D341Med (cell line): ENCODE results near the gene NRG3.

Experiments used
- DNase-seq: peaks from one replicate; pipeline ENCODE4 v3.0.0; 2012; ENCODE audit warnings: low spot score

NRG3 gene

GRCh38 chr10:82221056-82221455 lies 346.1 kb downstream of the NRG3 start:
- no peak for DNase-seq

DNA sequence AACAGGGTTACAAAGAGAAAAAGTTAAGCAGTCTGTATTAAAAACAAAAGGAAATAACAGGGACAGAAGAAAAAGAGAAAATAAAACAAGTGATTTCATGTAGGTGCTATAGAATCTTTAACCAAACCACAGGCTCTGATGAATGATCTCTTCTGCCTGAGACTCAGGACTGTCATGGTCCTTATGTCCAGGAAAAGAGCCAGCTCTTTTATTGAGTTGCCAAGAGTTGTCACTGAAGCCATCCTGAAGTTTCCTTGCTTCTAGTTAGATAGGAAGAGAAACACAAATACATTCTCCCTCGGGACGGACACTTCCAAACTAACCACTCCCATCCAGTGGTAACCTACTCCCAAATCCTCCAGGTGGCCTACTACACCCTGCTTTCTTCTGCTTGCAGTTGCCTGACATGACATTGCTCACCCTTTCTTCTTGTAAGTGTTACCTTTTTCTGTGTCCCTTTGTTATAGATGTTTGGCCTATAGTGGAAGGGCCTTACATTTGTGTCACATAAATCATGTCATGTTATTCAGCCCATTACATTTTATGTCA lies 346.7 kb downstream of the NRG3 start:
- DNase-seq: no peak

- no peak for DNase-seq
These were observed 353.7 kb downstream of the NRG3 start for GRCh38 chr10:82228701-82229100.

- no peak for DNase-seq
These were observed 359.2 kb downstream of the NRG3 start for GRCh38 chr10:82234173-82234572.

- DNase-seq: no peak
These were observed 361.2 kb downstream of the NRG3 start for GRCh38 chr10:82236084-82236731.

DNA sequence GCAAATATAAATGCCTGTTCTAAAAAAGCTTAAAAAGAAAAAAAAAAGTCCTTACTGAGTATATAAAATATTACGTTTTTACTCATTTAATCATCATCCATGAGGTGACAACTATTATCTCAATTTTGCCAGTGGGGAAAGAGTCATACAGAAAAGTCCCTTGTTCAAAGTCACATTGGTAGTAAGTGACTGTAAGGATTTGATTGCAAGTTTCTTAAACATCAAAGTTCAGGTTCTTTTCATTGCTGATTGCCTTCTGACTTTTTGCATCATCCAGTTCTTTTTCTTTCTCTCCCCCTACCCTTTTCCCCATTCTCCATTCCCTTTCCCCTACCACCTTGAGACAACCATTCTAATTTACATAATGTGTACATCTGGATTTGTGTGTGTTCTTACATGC lies 363.3 kb downstream of the NRG3 start:
- DNase-seq: no peak

DNA sequence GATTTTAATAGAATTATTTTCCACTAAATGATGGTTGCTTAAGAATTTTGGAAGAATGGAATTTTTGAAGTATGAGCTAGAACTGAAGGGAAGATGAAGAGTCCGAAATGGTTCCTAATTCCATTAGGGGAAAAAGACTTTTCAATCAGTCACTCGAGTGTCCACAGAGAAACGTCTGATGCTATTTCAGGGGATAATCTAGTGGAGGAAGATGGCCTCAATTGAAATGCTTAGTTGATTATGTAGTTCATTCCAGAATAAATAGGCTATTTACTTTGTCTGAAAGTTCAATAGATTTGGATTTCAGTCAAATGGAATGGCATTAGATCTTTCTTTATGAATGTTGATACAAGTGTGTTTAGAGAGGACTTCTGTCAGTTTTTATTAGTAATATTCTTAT lies 365.4 kb downstream of the NRG3 start:
- no peak for DNase-seq

DNA sequence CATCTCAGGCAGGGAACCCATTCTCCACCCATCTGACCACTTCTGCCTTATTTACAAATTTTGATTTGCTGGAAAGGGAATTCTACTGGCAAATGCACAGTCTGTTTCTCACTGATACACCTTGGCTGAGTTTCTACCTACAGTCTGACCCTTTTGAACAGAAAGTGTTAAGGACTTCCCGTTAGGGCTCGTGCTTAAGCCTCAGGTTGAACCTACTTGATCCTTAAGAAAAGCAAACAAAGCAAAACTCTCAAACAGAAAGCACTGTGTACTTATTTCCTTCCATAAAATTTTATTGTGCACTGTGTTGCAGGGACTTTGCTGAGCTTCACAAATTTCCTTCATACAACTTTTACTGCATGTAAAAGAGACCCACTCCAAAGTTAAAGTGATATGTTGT lies 367.8 kb downstream of the NRG3 start:
- no peak for DNase-seq

GRCh38 chr10:82245157-82245556 lies 370.2 kb downstream of the NRG3 start:
- DNase-seq: no peak

GRCh38 chr10:82245906-82246560 lies 371.0 kb downstream of the NRG3 start:
- DNase-seq: no peak

GRCh38 chr10:82249141-82249540 lies 374.1 kb downstream of the NRG3 start:
- no peak for DNase-seq

GRCh38 chr10:82251222-82251906 lies 376.4 kb downstream of the NRG3 start:
- no peak for DNase-seq

DNA sequence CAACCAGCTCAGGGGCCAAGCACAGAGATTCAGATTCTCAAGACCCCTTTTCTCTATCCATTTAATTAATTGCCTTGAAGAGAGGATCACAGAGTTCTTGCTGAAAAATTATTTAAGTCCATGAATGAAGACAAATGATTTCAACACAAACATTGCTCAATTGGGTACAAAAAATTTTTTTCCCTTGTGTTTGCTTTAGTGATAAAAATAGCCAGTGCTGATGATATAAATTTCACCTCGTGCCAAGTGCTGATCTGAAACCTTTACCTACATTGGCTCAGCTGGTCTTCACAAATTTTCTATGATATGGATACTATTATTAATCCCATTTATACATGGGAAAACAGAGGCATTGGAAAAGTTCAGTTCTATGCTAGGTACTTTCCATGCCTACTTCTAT lies 377.1 kb downstream of the NRG3 start:
- no peak for DNase-seq

DNA sequence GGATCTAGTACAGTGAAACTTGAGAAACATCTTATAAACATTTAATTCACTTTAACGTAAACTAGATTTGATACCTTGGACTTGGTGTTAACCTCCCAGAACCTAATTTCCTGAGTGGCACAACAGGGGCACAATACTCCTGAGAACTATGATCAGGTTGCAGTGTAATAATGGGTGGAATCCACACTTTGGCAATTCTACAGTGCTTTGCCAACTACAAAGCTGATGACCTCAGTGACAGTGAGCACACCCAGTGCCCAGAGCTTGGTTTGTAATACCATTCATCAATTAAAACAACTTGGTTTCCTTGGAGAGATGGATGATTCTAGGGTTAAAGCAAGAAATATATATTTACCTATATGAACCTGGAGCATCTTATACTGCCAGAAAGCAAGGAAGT lies 379.2 kb downstream of the NRG3 start:
- DNase-seq: no peak

- DNase-seq: no peak
These were observed 381.3 kb downstream of the NRG3 start for GRCh38 chr10:82256275-82256674.

DNA sequence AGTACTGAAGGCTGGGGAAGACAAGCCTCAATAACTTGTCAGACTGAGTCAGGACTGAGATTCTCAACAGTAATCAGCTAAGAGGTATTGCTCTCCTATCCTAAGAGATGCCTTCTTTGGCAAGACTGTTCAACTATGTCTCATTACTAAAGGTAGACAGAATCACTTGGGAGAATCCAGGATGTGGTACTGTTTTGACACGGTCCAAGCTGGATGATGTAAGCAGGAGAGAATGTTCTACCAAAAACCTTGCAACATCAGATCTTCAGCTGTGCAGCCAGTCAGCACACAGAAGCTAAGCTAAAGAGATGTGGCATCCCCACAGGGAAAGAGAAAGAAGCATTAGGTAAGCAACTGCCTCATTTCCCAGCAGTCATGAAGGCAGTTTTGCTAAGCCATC lies 391.4 kb downstream of the NRG3 start:
- no peak for DNase-seq

GRCh38 chr10:82267014-82267413 lies 392.0 kb downstream of the NRG3 start:
- no peak for DNase-seq

GRCh38 chr10:82267465-82267864 lies 392.5 kb downstream of the NRG3 start:
- no peak for DNase-seq

- DNase-seq: no peak
These were observed 393.0 kb downstream of the NRG3 start for GRCh38 chr10:82267960-82268359.

DNA sequence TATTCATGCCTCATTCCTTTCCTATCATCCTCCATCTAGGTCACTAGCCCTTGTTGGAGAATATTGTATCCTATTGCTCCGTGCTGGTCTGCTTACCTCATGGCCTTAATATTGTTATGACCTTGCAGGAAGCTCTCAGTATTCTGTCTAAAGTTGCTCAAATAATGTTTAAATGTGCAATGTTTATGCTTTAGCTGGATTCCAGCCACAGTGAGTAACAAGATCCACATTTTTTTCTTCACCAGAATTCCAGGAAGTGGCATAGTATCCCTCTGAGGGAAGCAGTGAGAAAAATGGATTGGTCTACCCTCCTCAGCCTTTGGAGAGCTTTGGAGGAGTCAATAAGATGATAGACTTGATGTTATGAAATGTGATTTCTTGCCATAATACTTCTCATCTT lies 402.6 kb downstream of the NRG3 start:
- no peak for DNase-seq

- DNase-seq: no peak
These were observed 403.6 kb downstream of the NRG3 start for GRCh38 chr10:82278401-82279182.

- DNase-seq: no peak
These were observed 407.9 kb downstream of the NRG3 start for GRCh38 chr10:82282782-82283456.
